Measurements from ENCODE around the gene ANTXRL.

DNA sequence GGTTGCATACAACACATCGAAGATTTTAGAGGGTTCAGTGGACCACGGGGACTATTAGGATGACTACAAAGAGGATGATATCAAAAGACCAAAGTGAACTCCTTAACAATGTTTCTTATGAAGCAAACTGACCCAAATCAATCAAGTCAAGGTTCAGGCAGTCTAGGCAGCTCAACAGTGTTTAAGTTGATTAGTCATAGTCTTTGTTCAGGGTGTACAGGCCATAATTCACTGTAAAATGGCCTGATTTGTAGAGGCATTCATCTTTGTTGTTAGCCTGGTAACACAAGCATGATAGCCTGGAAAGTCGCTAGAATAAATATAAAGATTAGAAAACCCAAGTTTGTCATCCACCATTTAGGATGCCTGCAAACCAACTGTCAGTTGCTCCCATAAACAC is 32.6 kb downstream of the ANTXRL start:
- TF ChIP-seq POLR2AphosphoS5 (IDR thresholded peaks at IDR 0.05), result no peak
- TF ChIP-seq POLR2A (IDR thresholded peaks at IDR 0.05), result no peak
- TF ChIP-seq CTCF (IDR thresholded peaks at IDR 0.05), result no peak

Data from transverse colon (tissue), 4 donors.